Activated T-cell treated with anti-CD3 and anti-CD28 coated beads for 48 hours (primary cell): ENCODE results near the gene CDH13.

Experiments used
- DNase-seq: peaks from one replicate; pipeline ENCODE4 v3.0.0-alpha.2; 2020; ENCODE audit warnings: low read depth

CDH13 gene

DNA sequence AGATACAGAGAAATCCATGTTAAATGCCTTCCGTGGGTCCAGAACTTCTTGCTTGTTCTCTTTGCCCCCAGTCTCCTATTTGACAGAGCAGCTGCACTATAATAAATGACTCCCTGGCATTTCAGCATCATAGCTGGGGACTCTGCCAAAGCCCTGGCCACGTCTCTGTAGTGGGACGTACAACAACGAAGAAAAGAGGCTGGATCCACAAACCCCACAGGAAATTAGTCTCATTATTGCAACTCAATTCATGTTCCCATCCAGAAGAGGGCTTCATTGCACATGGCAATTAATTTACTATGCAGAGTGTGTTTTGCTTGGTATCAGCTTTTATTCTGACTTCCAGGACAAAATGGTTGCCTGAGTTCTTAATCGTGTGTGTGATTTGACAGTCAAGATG is 121.3 kb downstream of the CDH13 start:
- no peak for DNase-seq

DNA sequence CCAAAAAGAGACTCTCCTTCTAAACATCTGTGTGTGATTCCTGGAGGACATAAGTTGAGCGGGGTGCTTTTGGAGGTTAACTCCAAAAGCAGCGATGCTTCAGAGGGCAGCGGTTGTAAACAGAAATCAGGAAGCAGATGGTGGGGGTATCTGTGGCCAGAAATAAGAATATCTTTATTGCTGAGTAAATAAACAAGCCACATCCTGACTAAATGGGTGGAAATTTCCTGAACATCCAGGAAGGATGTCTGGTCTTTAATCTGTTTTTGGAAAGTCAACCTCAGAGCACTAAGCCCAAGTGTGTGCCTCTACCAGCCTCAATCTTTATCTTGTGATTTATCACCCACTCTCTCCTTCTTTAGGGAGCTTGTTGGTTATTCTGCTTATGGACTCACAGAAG is 123.3 kb downstream of the CDH13 start:
- no peak for DNase-seq

DNA sequence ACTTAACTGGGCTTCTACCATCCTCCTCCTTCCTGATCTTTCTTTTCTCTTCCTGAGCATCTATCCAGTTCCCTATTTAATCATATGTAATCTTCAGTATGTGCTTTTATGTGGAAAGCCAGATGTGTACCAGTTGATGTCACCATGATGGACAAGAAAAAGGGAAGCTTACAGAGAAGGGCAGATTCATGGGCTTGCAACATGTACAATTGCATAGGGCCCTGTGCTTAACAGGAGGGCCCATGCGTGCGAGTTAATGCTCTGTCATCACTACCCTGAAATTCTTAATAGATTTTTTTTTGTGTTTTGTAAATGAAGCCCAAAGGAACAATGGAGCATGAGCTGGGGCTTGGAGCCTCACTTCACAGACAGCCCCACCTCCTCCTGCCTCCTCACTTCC is 124.3 kb downstream of the CDH13 start:
- no peak for DNase-seq

DNA sequence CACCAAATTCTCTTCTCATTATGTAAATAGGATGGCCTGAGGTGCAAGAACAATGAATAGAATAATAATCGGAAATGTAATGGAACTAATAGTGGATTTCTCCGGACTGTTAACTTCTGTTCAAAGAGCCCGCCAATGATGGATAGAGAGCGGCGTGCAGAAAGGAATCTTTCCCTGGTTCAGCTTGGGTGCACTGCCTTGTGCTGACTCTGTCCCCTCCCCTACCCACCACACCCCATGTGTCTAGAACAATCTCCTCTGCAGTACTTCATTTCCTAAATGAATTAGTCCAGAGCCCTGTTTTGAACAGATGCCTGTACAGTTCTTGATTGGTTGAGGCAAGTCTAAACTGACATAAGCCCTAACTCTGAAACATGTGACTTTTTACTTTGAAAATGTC is 125.4 kb downstream of the CDH13 start:
- no peak for DNase-seq

- DNase-seq, result no peak
Observed at GRCh38 chr16:82753821-82754220, 127.1 kb downstream of the CDH13 start.

GRCh38 chr16:82754716-82755513 is 128.1 kb downstream of the CDH13 start:
- no peak for DNase-seq

- DNase-seq, result no peak
Observed at GRCh38 chr16:82755570-82756282, 129.0 kb downstream of the CDH13 start.

- no peak for DNase-seq
Observed at GRCh38 chr16:82756283-82756599, 129.5 kb downstream of the CDH13 start.

GRCh38 chr16:82758406-82758805 is 131.6 kb downstream of the CDH13 start:
- DNase-seq, result no peak

DNA sequence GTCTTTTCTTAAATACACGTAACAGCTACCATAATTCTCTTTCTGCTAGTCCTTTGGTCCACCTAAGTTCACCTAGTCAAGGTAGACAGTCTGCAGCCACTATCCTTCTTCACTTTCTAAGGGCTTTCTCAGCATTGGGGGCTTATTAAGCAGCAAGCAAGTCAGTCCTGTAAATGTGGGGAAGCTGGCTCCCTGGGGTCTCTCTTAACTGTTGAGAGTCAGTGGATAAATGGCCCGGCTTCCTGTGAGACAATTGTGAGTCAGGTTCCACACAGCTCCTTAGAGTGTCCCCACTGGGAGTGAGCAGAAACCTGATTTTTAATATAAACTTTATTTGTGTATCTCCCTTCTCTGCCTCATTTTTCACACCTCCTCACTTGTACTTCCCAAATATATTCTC is 132.1 kb downstream of the CDH13 start:
- DNase-seq, result no peak

GRCh38 chr16:82761236-82761635 is 134.5 kb downstream of the CDH13 start:
- no peak for DNase-seq

GRCh38 chr16:82761858-82762257 is 135.1 kb downstream of the CDH13 start:
- DNase-seq, result no peak

DNA sequence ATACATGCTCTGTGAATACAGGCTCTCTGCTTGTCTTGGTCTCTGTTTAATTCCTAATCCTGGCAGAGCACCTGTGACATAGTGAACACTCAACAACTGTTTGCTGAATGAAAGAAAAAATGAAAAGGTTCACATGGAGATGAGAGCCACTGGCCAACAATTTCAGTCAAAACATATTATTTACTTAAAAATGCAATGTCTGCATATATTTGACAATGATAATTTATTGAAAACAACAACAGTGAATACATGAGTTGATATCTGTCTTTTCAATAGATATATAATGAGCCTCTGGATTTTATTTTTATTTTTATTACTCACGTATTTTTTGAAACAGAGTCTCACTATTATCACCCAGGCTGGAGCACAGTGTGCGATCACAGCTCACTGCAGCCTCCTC is 136.6 kb downstream of the CDH13 start:
- DNase-seq, result no peak

DNA sequence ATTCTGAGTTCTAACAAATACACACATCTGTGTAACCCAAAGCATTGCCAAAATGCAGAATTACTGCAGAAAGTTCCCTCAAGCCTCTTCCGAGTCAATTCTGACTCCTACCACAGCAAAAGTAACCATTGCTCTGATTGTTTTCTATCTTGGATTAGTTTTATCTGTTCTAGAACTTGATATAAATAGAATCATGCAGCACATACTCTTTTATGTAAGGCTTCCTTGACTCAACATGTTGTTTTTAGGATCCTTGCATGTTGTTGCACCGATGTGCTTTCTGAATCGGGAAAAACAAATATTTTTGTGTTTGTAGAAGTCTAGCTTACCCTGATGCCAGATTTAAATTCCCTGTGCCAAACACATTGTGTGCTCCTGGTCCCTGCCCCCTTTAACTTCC is 140.4 kb downstream of the CDH13 start:
- no peak for DNase-seq

DNA sequence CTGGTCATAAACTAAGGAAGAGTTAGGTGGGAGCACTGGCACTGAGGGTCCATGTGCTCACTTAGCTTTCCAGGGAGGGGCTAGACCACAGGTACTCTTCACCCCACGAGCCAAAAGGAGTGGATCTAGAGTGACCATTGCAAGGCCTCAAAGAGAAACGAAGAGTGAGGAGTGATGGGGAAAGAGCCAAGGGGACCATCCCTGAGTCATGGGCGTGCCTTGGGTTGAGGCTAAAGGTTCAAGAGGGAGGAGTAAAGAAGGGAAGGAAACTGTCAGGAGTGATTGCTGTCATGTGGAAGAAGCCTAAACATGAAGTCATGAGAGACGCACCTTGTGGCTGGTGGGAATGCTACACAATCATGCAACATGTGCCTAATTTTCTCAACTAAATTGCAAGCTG is 141.0 kb downstream of the CDH13 start:
- DNase-seq, result no peak

GRCh38 chr16:82769845-82770244 is 143.1 kb downstream of the CDH13 start:
- DNase-seq, result no peak

DNA sequence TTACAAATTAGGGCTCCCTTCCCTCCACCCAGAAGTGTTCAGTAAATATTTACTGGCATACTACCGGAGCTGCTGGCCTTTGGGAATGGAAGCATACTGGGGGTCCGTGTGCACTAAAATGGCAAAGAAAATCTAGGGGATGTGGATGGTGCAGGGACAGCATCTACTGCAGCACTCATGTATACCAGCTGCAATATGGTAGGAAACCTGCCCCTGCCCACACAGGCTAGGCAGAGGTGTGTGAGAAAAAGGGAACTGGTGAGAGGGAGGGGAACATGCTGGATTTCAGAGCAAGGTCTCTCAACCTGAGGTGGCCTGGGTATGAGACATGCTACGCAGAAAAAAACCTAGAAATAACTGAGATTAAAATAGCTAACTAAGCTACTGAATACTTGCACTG is 145.4 kb downstream of the CDH13 start:
- no peak for DNase-seq

GRCh38 chr16:82773018-82773417 is 146.2 kb downstream of the CDH13 start:
- no peak for DNase-seq

DNA sequence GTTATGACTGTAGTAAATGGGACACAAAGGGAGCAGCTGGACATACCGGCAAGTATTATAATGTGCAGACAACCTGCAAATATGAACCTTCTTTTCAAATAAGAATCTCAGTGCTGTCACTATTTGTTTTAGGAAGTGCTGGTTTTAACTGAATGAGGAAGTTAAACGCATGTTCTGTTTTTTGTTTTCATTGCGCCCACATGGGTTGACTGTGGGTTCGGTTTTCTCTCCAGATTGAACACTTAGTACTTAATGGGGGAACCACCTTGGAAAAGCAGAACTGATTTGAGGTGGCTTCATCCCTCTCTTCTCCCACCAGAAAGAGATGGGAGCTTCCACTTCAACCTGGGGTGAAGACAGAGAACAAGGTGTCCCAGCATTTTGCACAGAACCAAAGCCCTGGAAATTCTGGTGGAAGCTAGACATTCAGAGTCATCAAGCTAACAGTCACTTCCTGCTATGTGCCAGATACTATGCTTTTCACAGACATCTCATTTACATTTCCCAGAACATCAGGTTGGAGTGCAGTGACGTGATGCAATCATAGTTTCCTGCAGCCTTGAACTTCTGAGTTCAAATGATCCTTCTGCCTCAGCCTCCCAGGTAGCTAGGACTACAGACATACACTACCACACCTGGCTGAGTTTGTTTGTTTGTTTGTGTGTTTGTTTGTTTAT is 149.8 kb downstream of the CDH13 start:
- DNase-seq, result no peak

DNA sequence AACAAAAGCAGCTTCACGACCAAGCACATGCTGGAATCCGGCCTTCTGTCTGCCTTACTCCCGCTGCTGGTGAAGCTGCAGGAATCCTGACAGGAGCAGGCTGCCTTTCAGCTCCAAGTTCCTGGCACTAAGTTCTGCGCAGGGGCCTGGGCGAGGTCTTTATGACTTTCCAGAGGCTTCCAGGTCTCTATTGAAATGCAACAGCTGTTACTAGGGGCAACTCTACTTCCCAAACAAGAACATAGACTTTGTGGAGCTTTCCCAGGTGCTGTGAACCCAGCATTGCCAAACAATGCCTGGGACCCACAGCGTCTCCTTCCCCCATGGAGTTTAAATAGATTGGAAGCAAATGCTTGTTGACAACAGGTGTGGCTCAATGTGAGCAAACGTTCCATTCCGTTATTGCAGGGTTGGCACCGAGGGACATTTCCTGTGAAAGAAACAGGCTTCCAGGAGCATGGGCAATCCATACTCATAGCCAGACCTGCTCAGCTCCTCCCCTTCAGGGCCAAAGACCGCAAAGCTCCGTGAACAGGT is 156.0 kb downstream of the CDH13 start:
- DNase-seq, result no peak

- no peak for DNase-seq
Observed at GRCh38 chr16:82783933-82784572, 157.3 kb downstream of the CDH13 start.

DNA sequence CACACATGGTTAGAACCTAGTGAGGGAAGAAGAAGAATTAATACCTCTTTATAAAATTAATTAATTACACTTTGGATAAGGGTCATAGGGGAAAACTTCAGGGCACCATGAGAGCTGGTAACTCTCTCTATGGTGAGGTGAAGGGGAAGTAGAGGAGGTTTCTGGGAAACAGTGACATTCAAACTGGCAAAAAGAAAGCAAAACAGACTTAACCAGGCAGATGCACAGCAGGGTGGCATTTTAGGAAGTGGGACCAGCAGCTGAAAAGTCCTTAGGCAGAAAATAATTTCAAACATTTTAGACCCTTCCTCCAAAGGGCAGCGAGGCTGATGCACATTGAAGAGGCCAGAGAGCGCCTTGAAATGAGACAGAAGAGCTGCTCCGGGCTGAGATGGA is 157.8 kb downstream of the CDH13 start:
- DNase-seq, result no peak

DNA sequence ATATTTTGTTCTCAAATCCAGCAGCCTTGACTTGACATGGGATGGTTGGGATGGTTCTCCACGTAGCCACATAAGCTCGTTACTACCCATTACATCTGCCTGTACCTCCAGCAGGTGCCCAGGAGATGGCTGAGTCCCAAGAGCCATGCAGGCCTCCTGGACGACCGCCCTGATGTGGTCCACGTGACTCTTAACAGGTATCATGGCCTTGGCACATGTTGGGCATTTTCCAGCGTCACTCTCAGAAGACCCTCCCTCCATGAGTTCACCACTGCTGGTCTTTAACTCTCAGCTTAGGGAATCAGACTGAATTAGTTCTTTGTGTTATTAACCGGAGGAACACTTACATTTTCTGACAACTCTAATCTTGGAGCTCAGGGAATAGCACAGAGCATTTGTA is 161.5 kb downstream of the CDH13 start:
- no peak for DNase-seq
